Measurements from ENCODE around the gene RPL32. TPM values are rescaled to one million over a fixed set of nuclear protein-coding genes. Genes with fewer than 3 reads are reported as not detected.

Gene RPL32
- total and polyA plus RNA-seq, 9 of the 15 experiments (the other 6 are each of a cell fraction or from before 2014, with no cell fraction given): 2,738 to 6,200 (median 4,286) TPM

- TF ChIP-seq ZBTB40 (IDR thresholded peaks at IDR 0.05) (peak; percentile 99), ZBTB40 (CRISPR knock-in tag; IDR thresholded peaks at IDR 0.05) (no peak), USF2 (CRISPR knock-in tag; IDR thresholded peaks at IDR 0.05) (0 out of 2 replicates have a peak, but pooled peaks have one; percentile 3), CHCHD3 (CRISPR knock-in tag; IDR thresholded peaks at IDR 0.05) (no peak; the same call in 1 of the 2 replicates), ZBTB8A (IDR thresholded peaks at IDR 0.05; ENCODE audit: partially characterized antibody) (peak; percentile 52), ZNF780A (CRISPR knock-in tag; IDR thresholded peaks at IDR 0.05) (no peak), ILF3 (IDR thresholded peaks at IDR 0.05; ENCODE audit: borderline replicate concordance) (peak; percentile 83; the same call in 1 of the 2 replicates)
These were observed at the start of gene RPL32 (continued) for GRCh38 chr3:12841149-12841969.
